DND-41 (cell line): ENCODE measurements around the gene GLS.

Experiments used
- ATAC-seq: fragments of 200-7000 bp; cut with Tn5 transposase; 3 replicates; pipeline ENCODE4 v1.9.1; 2021; ENCODE audit warnings: low read depth; ENCODE audit not compliant: insufficient read depth
- DNase-seq: peaks from one replicate; pipeline ENCODE4 v3.0.0-alpha.2; 2020
- H2AFZ ChIP-seq: 2 replicates; pipeline ENCODE4 v1.6.0; 2012; ENCODE audit warnings: low read depth, low read length
- H3K27ac ChIP-seq: 2 replicates; pipeline ENCODE4 v1.5.1; 2012; ENCODE audit warnings: low read length, inconsistent platforms
- H3K27me3 ChIP-seq: fragments of 200-600 bp; sonication (generic); 2 replicates; pipeline ENCODE4 v1.6.0; 2012; ENCODE audit warnings: low read length, mild to moderate bottlenecking, inconsistent platforms; ENCODE audit not compliant: insufficient read depth, poor library complexity
- H3K36me3 ChIP-seq: 2 replicates; pipeline ENCODE4 v1.5.1; 2012; ENCODE audit warnings: low read length, inconsistent platforms; ENCODE audit not compliant: insufficient read depth
- H3K4me1 ChIP-seq: 2 replicates; pipeline ENCODE4 v1.5.1; 2012; ENCODE audit warnings: mild to moderate bottlenecking, low read length; ENCODE audit not compliant: insufficient read depth
- H3K4me2 ChIP-seq: 2 replicates; pipeline ENCODE4 v1.6.0; 2012; ENCODE audit warnings: mild to moderate bottlenecking, moderate library complexity, low read length, inconsistent platforms; ENCODE audit not compliant: insufficient read depth
- H3K4me3 ChIP-seq, 2 experiments: fragments of 200-600 bp in 1 of 2; shearing (Covaris generic) in 1 of 2; 2 replicates each; pipeline ENCODE4 v1.5.1; 2012 to 2016; ENCODE audit warnings: inconsistent platforms in 2 of 2, low read length in 2 of 2, mild to moderate bottlenecking in 2 of 2, low read depth in 1 of 2, moderate library complexity in 1 of 2
- H3K79me2 ChIP-seq: 2 replicates; pipeline ENCODE4 v1.6.0; 2012; ENCODE audit warnings: low read length, inconsistent platforms; ENCODE audit not compliant: insufficient read depth
- H3K9ac ChIP-seq: 2 replicates; pipeline ENCODE4 v1.6.0; 2012; ENCODE audit warnings: low read depth, mild to moderate bottlenecking, inconsistent platforms, low read length, moderate library complexity
- H3K9me3 ChIP-seq: 2 replicates; pipeline ENCODE4 v1.5.1; 2012; ENCODE audit warnings: low read length, moderate library complexity, mild to moderate bottlenecking, inconsistent platforms; ENCODE audit not compliant: insufficient read depth, severe bottlenecking
- H4K20me1 ChIP-seq: 2 replicates; pipeline ENCODE4 v1.6.0; 2012; ENCODE audit warnings: low read length; ENCODE audit not compliant: insufficient read depth
- EZH2 ChIP-seq: IDR thresholded peaks from 3 replicates; pipeline ENCODE4 v1.6.1; 2012; ENCODE audit warnings: borderline replicate concordance, low read depth, mild to moderate bottlenecking, moderate library complexity, low read length, inconsistent platforms; ENCODE audit not compliant: severe bottlenecking
- TF ChIP-seq, protein P1 (sequence below): IDR thresholded peaks from 2 replicates; pipeline ENCODE4 v1.5.1; 2012; ENCODE audit warnings: borderline replicate concordance, low read length, moderate library complexity, mild to moderate bottlenecking; ENCODE audit not compliant: poor library complexity, severe bottlenecking; ENCODE audit errors: extremely low read depth

The GLS gene

DNA sequence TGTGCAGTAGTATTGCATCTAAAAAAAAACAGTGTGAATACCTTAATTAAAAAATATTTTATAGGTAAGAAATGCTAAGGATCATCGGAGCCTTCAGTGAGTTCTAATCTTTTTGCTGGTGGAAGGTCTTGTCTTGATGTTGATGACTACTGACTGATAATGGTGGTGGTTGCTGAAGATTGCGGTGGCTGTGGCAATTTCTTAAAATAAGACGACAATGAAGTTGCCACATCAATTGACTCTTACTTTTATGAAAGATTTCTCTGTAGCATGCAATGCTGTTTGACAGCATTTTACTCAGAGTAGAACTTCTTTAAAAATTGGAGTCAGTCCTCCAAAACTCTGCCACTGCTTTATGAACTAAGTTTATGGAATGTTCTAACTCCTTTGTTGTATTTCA, 36.2 kb downstream of the GLS start:
- ATAC-seq: no peak
- no peaks in the 10 kb centered on the region for H3K9me3 ChIP-seq
- no peak for TF ChIP-seq EZH2
- TF ChIP-seq, protein P1, sequence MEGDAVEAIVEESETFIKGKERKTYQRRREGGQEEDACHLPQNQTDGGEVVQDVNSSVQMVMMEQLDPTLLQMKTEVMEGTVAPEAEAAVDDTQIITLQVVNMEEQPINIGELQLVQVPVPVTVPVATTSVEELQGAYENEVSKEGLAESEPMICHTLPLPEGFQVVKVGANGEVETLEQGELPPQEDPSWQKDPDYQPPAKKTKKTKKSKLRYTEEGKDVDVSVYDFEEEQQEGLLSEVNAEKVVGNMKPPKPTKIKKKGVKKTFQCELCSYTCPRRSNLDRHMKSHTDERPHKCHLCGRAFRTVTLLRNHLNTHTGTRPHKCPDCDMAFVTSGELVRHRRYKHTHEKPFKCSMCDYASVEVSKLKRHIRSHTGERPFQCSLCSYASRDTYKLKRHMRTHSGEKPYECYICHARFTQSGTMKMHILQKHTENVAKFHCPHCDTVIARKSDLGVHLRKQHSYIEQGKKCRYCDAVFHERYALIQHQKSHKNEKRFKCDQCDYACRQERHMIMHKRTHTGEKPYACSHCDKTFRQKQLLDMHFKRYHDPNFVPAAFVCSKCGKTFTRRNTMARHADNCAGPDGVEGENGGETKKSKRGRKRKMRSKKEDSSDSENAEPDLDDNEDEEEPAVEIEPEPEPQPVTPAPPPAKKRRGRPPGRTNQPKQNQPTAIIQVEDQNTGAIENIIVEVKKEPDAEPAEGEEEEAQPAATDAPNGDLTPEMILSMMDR: no peak
- H3K4me1 ChIP-seq: no peaks in the 10 kb centered on the region
- no peak for DNase-seq
- no peak overlapping the region for H3K9ac ChIP-seq
- no peak overlapping the region for H3K4me3 ChIP-seq
- H3K27me3 ChIP-seq: no peaks in the 10 kb centered on the region
- no peak overlapping the region for H2AFZ ChIP-seq
- H4K20me1 ChIP-seq: no peaks in the 10 kb centered on the region
- H3K36me3 ChIP-seq: peaks cover 85% of the 10 kb centered on the region
- H3K4me2 ChIP-seq: no peak overlapping the region
- H3K27ac ChIP-seq: no peak overlapping the region
- H3K79me2 ChIP-seq: peaks cover 11% of the 10 kb centered on the region; the same call in 1 of the 2 replicates

GRCh38 chr2:190920085-190920484, 39.5 kb downstream of the GLS start:
- no peak for ATAC-seq
- Histone ChIP-seq H3K9ac (no peak overlapping the region), H3K36me3 (peaks cover 91% of the 10 kb centered on the region), H2AFZ (no peak overlapping the region), H3K79me2 (0 out of 2 replicates have a peak, but pooled peaks cover 4% of the 10 kb centered on the region), H3K27me3 (no peaks in the 10 kb centered on the region), H3K27ac (no peak overlapping the region), H3K9me3 (no peaks in the 10 kb centered on the region), H3K4me2 (no peak overlapping the region), H3K4me3 (no peak overlapping the region), H3K4me1 (no peaks in the 10 kb centered on the region), H4K20me1 (no peaks in the 10 kb centered on the region)
- TF ChIP-seq EZH2: no peak
- TF ChIP-seq, protein P1: no peak
- no peak for DNase-seq

- no peaks in the 10 kb centered on the region for H3K27me3 ChIP-seq
- H3K79me2 ChIP-seq: no peaks in the 10 kb centered on the region
- no peak for ATAC-seq
- TF ChIP-seq, protein P1: no peak
- TF ChIP-seq EZH2: no peak
- peaks cover 94% of the 10 kb centered on the region for H3K36me3 ChIP-seq
- H3K4me1 ChIP-seq: no peaks in the 10 kb centered on the region
- no peaks in the 10 kb centered on the region for H3K9me3 ChIP-seq
- H4K20me1 ChIP-seq: no peaks in the 10 kb centered on the region
- no peak for DNase-seq
- H3K4me3 ChIP-seq: no peak overlapping the region
- H3K4me2 ChIP-seq: no peak overlapping the region
- no peak overlapping the region for H3K9ac ChIP-seq
- H2AFZ ChIP-seq: no peak overlapping the region
- H3K27ac ChIP-seq: no peak overlapping the region
Observed at GRCh38 chr2:190922376-190922775, 41.8 kb downstream of the GLS start.

- ATAC-seq (no peak), DNase-seq (no peak)
- TF ChIP-seq, protein P1: no peak
- no peak for TF ChIP-seq EZH2
- Histone ChIP-seq H3K27me3 (no peaks in the 10 kb centered on the region), H3K4me3 (no peak overlapping the region), H3K36me3 (peaks cover 88% of the 10 kb centered on the region), H3K9me3 (no peaks in the 10 kb centered on the region), H3K79me2 (no peaks in the 10 kb centered on the region), H3K4me1 (no peaks in the 10 kb centered on the region), H2AFZ (no peak overlapping the region), H3K9ac (no peak overlapping the region), H4K20me1 (no peaks in the 10 kb centered on the region; the same call in 1 of the 2 replicates), H3K27ac (no peak overlapping the region), H3K4me2 (no peak overlapping the region)
Observed at GRCh38 chr2:190927301-190927700, 46.7 kb downstream of the GLS start.
